Nucleus accumbens (tissue), 56 donors: ENCODE measurements around the gene ACO2.

Experiments
- DNase-seq, 56 donors: peaks; one replicate each; lab custom pipeline; 2025; lab: John Stamatoyannopoulos, UW

The ACO2 gene

GRCh38 chr22:41517172-41518047 is 48.5 kb downstream of the ACO2 start:
- peak in 51 of 56 donors; percentile 30 to 91 (median 71) for DNase-seq

GRCh38 chr22:41518048-41518347 is 49.1 kb downstream of the ACO2 start:
- DNase-seq = no peak

- no peak for DNase-seq
These were observed 52.2 kb downstream of the ACO2 start for GRCh38 chr22:41521126-41521525.

GRCh38 chr22:41522813-41523212 is 53.9 kb downstream of the ACO2 start:
- DNase-seq = no peak

GRCh38 chr22:41523464-41524221 is 54.7 kb downstream of the ACO2 start:
- DNase-seq = no peak

GRCh38 chr22:41524251-41524661 is 55.3 kb downstream of the ACO2 start:
- DNase-seq = peak in 9 of 56 donors; percentile 15 to 53 (median 27)

- DNase-seq = peak in 18 of 56 donors; percentile 22 to 66 (median 41)
These were observed 56.0 kb downstream of the ACO2 start for GRCh38 chr22:41524809-41525449.

GRCh38 chr22:41525450-41526225 is 56.7 kb downstream of the ACO2 start:
- peak in 1 of 56 donors; percentile 27 for DNase-seq

- DNase-seq = no peak
These were observed 57.4 kb downstream of the ACO2 start for GRCh38 chr22:41526226-41526829.

- peak in 34 of 56 donors; percentile 9 to 72 (median 40) for DNase-seq
These were observed 58.2 kb downstream of the ACO2 start for GRCh38 chr22:41526830-41527799.

- no peak for DNase-seq
These were observed 59.3 kb downstream of the ACO2 start for GRCh38 chr22:41528132-41528766.

- DNase-seq = peak in 1 of 56 donors; percentile 19
These were observed 60.1 kb downstream of the ACO2 start for GRCh38 chr22:41528938-41529561.

- DNase-seq = no peak
These were observed 62.2 kb downstream of the ACO2 start for GRCh38 chr22:41530890-41531714.

GRCh38 chr22:41531715-41532477 is 63.0 kb downstream of the ACO2 start:
- DNase-seq = peak in 2 of 56 donors; percentile 29 to 30

GRCh38 chr22:41532908-41533825 is 64.2 kb downstream of the ACO2 start:
- peak in 40 of 56 donors; percentile 12 to 81 (median 43) for DNase-seq
